Dedifferentiated amniotic fluid mesenchymal stem cell (primary cell): ENCODE results near the gene KLK10.

Experiments
- DNase-seq: peaks from one replicate; pipeline ENCODE4 v3.0.0-alpha.2; 2016; ENCODE audit errors: extremely low spot score

KLK10 gene, protein sequence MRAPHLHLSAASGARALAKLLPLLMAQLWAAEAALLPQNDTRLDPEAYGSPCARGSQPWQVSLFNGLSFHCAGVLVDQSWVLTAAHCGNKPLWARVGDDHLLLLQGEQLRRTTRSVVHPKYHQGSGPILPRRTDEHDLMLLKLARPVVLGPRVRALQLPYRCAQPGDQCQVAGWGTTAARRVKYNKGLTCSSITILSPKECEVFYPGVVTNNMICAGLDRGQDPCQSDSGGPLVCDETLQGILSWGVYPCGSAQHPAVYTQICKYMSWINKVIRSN

DNA sequence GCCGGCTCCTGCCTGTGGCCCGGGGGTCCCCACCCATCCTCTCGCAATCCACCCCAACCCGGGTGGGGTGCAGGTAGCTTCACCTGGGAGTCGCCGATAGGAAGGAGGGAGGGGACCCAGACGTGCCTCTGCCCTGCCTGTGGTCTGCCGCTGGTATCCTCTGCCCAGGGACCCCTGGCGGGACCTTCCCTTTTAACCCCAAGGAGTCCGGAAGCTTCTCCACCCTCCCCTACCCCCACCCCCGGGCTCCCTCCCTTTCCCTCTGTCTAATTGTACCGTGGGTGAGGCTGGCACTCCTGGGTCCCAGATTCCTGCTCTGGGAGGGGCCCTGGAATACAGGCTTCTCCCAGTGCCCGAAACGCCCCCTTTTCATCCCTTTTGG, at the start of gene KLK10:
TSS of gene KLK10 (minus strand) at position 166 of the 382 bp plus-strand sequence. CDS start 579 bp downstream, outside the sequence.
- no peak for DNase-seq

DNA sequence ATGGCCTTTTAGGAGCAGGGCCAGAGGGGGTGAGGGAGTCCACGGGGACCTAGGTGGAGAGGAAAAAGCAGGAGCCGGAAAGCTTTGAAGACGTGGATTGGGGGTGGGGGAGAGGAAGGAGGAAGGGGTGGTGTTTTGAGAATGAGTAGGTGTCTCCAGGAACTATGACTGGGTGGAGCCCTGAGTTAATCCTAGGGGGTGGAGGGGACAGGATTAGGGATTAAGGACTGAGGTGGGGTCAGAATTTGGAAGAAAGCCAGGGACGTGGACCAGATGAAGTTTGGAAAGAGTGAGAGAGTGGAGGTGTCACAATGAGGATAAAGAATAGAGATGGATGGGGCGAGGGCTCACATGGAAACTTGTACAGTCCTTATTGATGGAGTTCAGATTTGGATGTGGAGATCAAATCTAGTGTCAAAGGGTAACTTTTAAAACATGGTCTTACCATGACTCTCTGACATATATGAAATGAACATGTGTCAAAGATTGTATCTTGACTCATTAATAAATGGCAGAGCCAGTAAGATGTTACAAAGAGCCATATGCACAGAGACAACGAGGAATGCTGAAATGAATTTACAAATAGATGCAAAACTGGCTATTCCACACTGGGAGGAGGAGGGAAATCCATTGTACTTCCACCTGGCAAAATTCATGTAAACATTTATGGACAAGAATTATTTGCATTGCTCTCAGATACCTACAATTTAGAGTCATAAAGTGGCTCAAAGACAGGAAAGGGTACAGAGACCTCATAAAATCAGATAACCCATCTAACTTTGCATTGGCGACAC, 47.1 kb upstream of the KLK10 start:
- no peak for DNase-seq

DNA sequence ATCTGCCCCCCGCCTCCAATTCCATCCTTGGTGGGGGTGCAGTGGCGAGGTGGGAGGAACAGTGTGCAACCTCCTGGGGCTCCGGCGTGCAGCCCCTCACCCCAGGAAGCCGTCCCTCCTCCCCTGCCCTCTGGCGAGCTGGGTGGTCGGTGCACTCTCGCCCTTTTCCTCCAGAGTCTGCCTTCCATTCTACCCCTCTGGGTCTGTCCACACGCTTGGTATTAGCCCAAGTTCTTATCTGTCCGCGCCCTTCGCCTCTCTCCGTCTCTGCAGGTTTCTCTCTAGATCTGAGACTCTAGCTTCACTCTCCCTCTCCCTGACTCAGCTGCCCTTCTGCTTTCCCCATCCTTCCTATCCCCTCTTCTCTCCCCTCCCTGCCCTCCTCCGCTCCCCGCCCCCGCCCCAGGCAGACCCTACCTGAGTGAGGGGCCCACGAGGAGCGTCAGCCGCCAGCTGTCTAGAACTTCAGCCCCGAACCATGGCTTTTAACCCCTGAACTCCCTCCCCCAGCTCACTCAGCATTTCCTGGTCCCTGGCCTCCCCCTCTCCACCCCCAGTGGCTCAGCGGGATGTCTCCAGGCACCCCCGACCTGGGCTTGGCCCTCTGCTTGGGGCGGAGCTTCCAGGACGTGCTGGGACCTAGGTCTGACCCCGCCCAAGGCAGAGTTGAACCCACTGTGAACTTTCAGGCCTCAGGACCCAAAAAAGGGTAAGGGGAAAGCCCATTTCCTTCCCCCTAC, 45.9 kb upstream of the KLK10 start:
- DNase-seq = no peak

DNA sequence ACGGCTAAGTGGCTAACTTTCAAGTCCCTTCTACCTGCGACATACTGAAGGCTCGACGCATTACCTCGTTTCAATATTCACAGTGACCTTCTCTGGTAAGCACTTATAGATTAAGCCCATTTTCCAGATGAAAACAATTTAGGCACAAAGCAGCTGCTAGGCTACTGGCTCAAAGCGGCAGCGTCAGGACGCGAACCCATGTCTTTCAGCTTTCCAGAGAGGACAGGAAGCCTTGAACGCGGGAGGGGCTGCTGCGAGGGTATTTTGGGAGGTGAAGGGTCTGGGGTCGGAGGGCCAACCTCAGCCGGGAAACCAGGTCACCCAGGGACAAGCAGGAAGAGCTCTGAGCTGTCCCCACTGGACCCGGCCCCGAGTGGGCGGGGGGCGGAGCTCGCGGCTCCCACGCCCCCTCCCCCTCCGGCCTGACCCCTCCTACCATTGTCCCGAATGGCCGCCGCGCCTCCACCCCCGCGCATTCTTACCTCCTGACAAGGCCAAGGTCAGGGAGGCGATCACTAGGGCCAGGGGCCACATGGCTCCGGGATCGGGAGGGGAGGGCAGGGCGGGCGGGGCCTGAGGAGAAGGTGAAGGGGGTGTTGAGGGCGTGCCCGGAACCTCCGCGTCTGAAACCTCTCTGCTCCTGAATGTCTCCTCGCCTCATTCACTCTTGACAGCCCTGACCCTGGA, 45.2 kb upstream of the KLK10 start, which contains the start of gene KLK13:
TSS of gene KLK13 (minus strand) at position 559 of the 687 bp plus-strand sequence. CDS start at position 534, 25 bp downstream.
- DNase-seq = no peak

DNA sequence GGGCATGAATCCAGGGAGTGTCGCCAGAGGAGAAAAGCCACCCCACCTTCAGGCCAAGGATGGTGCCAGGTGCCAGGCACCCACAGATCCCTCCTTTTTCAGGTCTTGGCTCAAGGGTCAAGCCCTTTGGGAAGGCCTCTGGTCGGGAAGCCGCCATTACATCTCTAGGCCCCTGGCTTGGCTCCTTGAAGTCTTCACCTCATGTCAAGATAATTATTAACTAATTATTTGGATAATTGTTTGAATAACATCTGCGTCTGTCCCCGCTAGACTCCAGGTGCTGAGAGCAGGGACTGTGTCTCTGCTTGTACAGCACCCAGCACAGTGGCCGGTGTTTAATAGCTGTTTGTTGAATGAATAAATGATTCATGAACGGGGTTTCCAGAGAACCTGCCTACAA, 44.2 kb upstream of the KLK10 start:
- no peak for DNase-seq

DNA sequence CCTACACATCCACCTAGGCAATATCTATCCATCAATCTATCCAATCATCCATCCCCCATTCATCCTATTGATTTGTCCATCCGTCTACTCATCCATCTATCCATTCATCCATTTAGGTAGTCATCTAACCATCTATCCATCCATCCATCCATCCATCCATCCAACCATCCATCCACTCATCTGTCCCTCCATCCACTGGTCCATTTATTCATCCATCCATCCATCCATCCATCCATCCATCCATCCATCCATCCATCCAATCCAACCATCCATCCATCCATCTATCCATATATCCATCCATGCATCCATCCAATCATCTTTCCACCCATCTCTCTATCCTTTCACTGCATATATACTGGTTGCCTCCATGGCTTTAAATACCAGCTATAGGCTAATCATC, 41.5 kb upstream of the KLK10 start:
- no peak for DNase-seq

DNA sequence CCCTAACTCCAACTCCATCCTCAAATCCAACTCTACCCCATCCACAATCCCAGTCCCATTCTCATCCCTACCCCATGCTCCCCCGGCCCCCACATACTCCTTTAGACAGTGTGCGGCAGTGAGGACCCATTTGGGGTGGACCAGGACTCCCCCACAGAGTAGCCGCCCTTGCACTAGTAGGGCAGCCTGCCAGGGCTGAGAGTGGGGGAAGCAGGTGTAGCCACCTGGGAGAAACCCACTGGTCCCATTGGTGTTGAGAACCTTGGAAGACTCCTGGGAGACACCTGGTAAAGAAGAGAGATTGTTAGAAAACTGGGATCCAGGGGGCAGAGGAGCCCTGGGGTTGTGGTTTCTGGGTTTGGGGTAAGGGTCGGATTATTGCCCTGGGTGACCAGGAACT, 40.8 kb upstream of the KLK10 start:
- DNase-seq = no peak

DNA sequence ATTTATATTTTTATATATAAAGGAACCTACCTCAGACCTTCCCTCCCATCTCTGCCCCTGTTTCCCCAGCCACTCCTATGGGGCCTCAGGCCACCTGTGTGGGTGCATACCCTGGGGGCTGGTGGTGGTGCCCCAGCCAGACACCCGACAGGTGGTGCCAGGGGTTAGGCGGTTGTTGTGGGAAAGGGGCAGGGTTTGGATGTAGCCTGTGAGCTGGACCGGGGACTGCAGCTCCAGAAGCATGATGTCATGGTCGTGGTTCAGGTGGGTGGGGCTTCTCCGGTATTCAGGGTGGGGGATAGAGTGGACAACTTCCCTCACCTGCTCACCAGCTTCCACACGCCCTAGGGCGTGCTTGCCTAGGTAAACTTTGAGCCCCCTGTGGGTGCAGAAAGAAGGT, 40.2 kb upstream of the KLK10 start:
- DNase-seq = no peak

DNA sequence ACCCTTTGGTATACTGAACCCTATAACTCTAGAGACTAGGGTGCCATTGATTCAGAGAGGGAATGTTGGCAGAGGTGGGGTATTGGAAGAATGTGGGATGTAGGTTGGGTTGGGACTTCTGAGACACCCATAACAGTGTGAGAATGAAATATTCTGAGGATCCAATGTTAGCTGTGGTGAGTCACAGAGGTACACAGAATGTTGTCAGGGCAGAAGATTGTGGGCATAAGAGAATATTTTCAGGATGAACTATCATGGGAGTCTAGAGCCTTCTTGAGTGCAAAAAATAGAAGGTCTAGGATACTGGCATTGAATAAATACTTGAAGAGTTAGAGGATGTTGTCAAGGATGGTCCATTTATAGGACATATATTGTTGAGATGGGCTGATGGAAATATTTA, 36.4 kb upstream of the KLK10 start:
- DNase-seq = no peak

DNA sequence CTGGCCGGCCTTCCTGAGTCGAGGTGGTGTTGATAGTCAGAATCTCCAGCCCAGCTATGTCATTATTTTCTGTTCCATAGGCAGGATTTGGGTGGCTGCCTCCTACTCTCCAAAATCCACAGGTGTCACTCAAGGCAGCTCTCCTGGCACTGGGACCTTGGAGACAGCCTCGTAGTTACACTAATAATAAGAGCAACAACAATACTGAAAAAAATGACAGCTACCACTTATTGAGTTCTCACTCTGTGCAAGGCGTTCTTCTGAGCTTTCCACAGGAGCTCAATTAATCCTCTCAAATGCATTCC, 27.5 kb upstream of the KLK10 start:
- DNase-seq = no peak

DNA sequence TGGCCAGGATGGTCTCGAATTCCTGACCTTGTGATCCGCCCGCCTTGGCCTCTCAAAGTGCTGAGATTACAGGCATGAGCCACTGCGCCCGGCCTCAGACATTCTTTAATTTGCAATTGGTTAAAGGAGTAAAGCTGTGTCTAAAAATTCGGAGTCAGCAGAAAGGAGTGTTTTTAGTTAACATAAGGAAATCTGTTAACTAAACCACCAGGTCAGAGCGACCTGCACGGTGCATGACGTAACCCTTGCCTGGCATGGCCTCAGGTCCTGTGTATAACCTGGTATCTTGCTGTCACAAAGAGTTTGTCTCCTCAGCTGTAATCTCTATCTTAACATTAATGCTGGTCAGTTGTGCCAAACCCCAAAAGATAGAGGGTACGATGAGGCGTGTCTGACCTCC, 24.8 kb upstream of the KLK10 start:
- no peak for DNase-seq

DNA sequence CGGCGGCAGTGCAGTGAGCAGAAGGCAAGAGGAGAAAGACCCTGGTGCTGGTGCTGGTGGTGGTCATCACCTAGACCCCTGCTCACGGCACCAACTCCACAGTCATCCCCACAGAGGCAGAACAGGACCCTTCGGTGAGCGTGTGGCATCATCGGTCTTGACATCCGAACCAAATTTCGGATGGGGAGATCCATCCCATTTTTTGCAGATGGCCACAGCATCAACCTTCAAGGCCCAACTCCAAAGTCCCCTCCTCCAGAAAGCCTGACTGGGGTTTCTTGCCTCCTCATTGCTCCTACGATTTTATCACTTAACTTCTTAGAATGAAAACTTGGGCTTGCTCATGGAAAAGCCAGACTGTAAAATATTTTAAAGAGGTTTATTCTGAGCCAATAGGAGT, 24.0 kb upstream of the KLK10 start:
- no peak for DNase-seq

DNA sequence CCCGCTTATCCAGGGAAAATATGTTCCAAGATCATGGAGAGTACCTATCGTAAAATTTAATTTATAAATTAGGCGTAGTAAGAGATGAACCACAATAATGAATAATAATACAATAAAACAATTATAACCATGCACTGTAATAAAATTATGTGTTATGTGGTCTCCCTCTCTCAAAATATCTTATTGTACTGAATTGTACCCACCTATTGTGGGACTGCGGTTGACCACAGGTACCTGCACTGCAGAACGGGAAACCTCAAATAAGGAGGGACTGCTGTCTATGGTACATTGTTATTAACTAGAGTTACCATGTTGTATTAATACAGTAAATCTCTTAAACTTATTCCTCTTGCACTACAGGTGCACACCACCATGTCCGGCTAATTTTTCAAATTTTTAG, 20.6 kb upstream of the KLK10 start:
- DNase-seq = no peak

DNA sequence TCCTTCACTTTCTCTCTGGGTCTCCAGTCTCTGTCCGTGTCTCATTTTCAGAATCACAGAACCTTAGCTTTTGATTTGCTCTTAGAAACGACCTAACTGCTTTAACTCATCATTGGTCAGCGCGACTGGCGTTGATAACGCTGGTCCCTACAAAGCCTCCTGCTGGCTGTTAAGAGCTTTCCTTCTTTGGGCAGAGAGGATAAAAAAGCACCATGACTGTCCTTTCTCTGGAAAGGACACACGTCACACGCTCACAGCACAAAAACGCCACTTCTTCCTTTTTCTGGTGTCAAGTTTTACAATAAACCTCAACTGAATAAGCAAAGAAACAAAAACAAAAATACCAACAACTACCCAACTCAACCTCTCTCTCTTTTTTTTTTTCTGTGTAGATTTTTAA, 17.0 kb upstream of the KLK10 start:
- no peak for DNase-seq

DNA sequence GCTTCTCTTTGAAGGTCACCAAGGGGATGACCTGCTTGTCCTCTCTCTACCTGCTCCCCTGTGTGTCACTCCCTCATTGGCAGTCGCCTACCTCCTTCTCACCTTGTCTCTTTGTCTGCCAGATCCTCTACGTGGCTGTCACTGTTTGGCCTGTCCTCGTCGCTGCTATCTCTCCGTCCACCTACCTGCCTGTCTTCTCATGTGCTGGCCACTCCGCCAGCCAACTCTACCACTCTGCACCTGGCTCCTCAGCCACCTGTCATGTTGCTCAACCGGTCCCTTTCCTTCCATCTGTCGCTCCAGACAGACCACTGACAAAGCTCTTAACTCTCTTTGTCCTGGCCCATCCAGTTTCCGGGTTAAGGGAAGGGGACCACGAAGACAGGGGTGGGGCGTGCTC, 15.2 kb upstream of the KLK10 start, which contains the start of gene KLK12:
TSS of gene KLK12 (minus strand) at position 299 of the 400 bp plus-strand sequence. CDS start 381 bp downstream, outside the sequence.
- DNase-seq = no peak

DNA sequence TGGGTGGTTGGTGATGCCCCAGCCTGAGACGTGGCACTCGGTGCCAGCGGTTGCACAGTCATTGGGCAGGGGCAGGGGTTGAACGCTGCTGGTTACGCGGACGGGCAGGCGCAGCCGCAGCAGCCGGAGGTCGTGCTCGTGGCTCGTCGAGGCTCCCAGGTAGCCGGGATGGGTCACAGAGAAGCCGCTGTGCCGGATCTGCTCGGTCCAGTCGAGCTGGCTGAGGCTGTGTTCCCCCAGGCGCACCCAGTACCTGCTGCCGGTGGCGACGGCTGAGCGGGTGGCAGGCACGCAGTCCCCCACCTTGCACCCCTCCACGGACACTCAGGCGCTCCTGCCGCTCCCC, 12.3 kb upstream of the KLK10 start:
- DNase-seq = no peak

DNA sequence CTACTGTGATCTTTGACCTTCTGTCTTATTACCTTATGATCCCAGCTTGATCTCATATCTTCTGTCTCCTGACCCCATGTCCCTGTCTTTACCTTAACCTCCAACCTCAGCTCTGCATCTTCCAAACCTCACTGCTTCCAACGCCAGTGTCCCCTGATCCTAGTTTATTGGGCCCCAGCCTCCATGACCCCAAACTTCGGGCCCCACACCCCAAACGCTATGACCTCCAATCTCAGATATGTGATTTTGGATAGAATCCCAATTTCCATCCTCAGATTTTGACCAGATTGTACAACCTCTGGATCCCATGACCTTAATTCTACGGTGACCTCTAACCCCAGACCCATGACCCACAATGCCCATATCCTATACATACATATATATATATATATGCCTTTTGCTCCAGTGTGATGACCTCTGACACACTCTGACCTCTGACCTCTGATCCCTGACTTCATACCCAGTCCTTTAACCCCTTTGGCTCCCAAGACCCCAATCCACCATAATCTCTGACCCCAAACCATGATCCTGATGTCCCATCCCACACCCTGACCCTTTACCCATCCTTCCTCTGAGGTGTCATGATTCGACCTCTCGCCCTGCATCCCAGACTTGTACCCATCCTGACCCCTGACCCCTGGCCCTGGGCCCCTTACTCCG, 11.8 kb upstream of the KLK10 start:
- DNase-seq = no peak

DNA sequence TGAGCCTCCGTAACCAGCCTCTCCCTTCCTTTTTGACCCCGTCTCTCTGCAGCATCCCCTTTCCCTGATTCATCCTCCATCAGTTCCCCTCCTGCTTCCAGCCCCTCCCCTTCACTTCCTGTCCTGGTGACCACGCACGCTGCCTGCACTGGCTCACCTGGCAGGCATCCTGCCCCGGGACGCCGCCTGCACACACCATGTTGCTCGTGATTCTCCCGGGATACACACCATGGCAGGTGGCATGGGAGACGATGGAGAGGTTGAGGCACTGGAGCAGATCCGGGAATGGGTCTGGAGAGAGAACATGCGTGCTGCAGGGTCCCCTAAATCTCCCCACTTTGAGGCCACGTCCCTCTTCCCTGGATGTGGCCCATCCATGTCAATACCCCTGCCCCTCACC, 11.1 kb upstream of the KLK10 start:
- no peak for DNase-seq

DNA sequence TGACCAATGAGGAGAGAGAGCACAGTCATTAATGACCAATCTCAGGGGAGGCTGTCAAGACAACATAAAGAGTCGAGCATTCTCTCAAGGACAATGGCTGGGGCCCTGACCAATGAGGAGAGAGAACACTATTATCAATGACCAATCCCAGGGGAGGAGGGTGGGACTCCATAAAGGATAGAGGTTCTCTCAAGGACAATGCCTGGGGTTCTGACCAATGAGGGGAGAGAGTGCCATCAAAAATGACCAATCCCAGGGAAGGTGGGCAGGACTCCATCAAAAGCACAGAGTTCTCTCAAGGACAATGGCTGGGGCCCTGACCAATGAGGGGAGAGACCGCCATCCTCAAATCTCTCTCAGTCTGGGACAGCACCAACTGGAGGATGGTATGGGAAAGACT, 10.2 kb upstream of the KLK10 start:
- no peak for DNase-seq

DNA sequence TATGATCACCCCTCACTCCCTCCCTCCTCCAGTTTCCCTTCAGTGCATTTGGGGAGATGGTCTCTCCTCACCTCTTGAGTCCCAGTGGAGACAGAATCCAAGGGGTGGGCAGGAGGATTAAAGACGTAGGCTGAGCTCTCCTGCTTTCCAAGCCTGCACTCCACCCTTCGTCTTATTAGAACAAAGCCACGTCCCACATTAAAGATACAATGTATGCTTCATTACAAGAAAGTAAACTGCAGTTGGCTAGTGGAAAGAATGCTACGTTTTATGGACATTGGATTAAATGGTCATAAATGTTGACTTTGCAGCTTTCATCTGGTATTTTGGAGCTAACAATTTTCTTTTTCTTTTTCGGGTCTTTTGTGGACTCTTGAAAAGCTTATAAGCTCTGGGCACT, 8.4 kb upstream of the KLK10 start:
- DNase-seq = no peak

DNA sequence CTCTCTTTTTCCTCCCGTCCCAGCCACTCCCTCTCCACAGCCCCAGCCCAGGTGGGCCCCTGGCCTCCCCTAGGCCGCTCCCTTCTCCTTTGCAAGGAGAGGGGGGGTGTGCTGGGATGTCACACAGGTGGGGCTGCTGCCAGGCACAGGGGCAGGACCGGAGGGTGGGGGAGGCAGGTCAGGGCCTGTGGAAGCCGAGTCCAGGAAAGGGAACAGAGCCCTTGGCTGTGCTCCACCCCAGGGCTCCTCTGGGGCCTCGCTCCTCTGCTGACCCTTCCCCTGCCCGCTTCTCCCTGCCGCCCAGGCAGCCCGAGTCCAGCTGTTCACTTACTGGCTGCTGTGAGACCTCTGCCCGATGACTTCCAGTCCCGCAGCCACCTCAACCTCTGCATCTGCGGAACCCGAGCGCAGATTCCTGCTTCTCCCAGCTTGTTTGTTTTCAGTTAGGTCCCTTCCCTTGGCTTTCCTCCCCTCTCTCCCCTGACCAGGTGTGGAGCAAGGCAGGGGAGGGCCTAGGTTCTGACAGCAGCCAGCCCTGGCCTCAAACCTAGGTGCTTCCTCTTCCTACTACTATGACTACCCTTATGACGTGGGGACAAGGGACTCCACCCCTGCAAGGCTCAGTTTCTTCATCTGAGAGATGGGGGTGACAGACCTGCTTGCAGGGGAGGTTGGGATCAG, 7.8 kb upstream of the KLK10 start:
- no peak for DNase-seq
